SK-N-SH (cell line): ENCODE data around the gene PRRT1. TPM values are rescaled to one million over a fixed set of nuclear protein-coding genes. Genes with fewer than 3 reads are reported as not detected.

Source experiments
- CTCF ChIA-PET: fragments of 300-600, 350-600 bp; formaldehyde crosslinking; extraction: SDS; loops from one replicate; lab custom pipeline; 2021; lab: Yijun Ruan, JAX
- POLR2A ChIA-PET: fragments of 350-600 bp; sonication (Branson Sonifier 250); formaldehyde crosslinking; extraction: SDS; loops from one replicate; lab custom pipeline; 2020; ENCODE audit warnings: antibody characterized with exemption, inconsistent platforms; lab: Yijun Ruan, JAX
- DNase-seq: peaks from one replicate; pipeline ENCODE4 v3.0.0; 2012
- H2AFZ ChIP-seq: fragments of 200-600 bp; sonication (generic); 2 replicates; pipeline ENCODE4 v1.8.1; 2016; ENCODE audit warnings: antibody characterized with exemption, mild to moderate bottlenecking, low read depth
- H3F3A ChIP-seq: fragments of 200-600 bp; sonication (generic); replicated peaks from 2 replicates; pipeline ENCODE3; 2016; ENCODE audit warnings: antibody characterized with exemption, mild to moderate bottlenecking; ENCODE audit not compliant: insufficient read depth
- H3K27ac ChIP-seq, 2 experiments: fragments of 200-500 bp in 1 of 2; fragments of 200-600 bp in 1 of 2; sonication (Bioruptor generic) in 1 of 2; sonication (generic), shearing (Covaris generic) in 1 of 2; 2 replicates each; pipeline versions ENCODE4 v1.5.1 to v1.6.1; 2014 to 2016; ENCODE audit warnings: low read depth in 2 of 2, inconsistent platforms in 1 of 2, low read length in 1 of 2, mild to moderate bottlenecking in 1 of 2, mixed read lengths in 1 of 2
- H3K27me3 ChIP-seq: fragments of 200-600 bp; sonication (generic), shearing (Covaris generic); 2 replicates; pipeline ENCODE4 v1.6.1; 2016; ENCODE audit warnings: mixed run types; ENCODE audit not compliant: insufficient read depth
- H3K36me3 ChIP-seq, 2 experiments: fragments of 200-500 bp in 1 of 2; fragments of 200-600 bp in 1 of 2; sonication (Bioruptor generic) in 1 of 2; sonication (generic) in 1 of 2; replicated peaks in 1 of 2; 2 replicates each; pipeline versions ENCODE3 to v1.5.1; 2014 to 2016; ENCODE audit warnings: low read length in 1 of 2, mild to moderate bottlenecking in 1 of 2; ENCODE audit not compliant: insufficient read depth in 2 of 2, control insufficient read depth in 1 of 2
- H3K4me1 ChIP-seq, 2 experiments: fragments of 200-500 bp in 1 of 2; fragments of 200-600 bp in 1 of 2; sonication (Bioruptor generic) in 1 of 2; sonication (generic), shearing (Covaris generic) in 1 of 2; 2 replicates each; pipeline versions ENCODE4 v1.5.1 to v1.6.1; 2014 to 2016; ENCODE audit warnings: low read depth in 1 of 2, low read length in 1 of 2, mixed run types in 1 of 2; ENCODE audit not compliant: insufficient read depth in 2 of 2, control insufficient read depth in 1 of 2
- H3K4me2 ChIP-seq: fragments of 200-600 bp; sonication (generic), shearing (Covaris generic); 2 replicates; pipeline ENCODE4 v1.6.1; 2017; ENCODE audit warnings: mixed run types
- H3K4me3 ChIP-seq, 2 experiments: fragments of 200-500 bp in 1 of 2; fragments of 200-600 bp in 1 of 2; sonication (Bioruptor generic) in 1 of 2; sonication (generic), shearing (Covaris generic) in 1 of 2; 2 replicates each; pipeline versions ENCODE4 v1.5.1 to v1.8.1; 2014 to 2016; ENCODE audit warnings: low read depth in 2 of 2, inconsistent platforms in 1 of 2, low read length in 1 of 2, mild to moderate bottlenecking in 1 of 2, mixed read lengths in 1 of 2, moderate library complexity in 1 of 2
- H3K79me2 ChIP-seq: fragments of 200-600 bp; sonication (generic); 2 replicates; pipeline ENCODE4 v1.8.1; 2017; ENCODE audit warnings: mild to moderate bottlenecking; ENCODE audit not compliant: insufficient read depth
- H3K9ac ChIP-seq: fragments of 200-600 bp; sonication (generic); 2 replicates; pipeline ENCODE4 v1.6.1; 2017; ENCODE audit warnings: mixed run types
- H3K9me2 ChIP-seq: fragments of 200-600 bp; sonication (generic); 2 replicates; pipeline ENCODE4 v1.6.1; 2017; ENCODE audit warnings: mixed run types
- H3K9me3 ChIP-seq: fragments of 200-600 bp; sonication (generic); 2 replicates; pipeline ENCODE4 v1.6.1; 2017; ENCODE audit warnings: mixed run types, mild to moderate bottlenecking, moderate library complexity
- H4K20me1 ChIP-seq: fragments of 200-600 bp; sonication (generic); 2 replicates; pipeline ENCODE4 v1.6.1; 2017; ENCODE audit warnings: mild to moderate bottlenecking, mixed run types; ENCODE audit not compliant: insufficient read depth
- CTCF ChIP-seq: fragments of 200-600 bp; sonication (generic); IDR thresholded peaks from 2 replicates; pipeline ENCODE4 v1.6.1; 2017; ENCODE audit warnings: antibody characterized with exemption, mild to moderate bottlenecking, moderate library complexity
- EP300 ChIP-seq, 2 experiments: IDR thresholded peaks; 2 replicates each; pipeline versions ENCODE4 v1.4.0 to v1.6.1; 2012; ENCODE audit warnings: borderline replicate concordance in 1 of 2, low read depth in 1 of 2, low read length in 1 of 2
- EZH2phosphoT487 ChIP-seq: fragments of 200-600 bp; sonication (generic); IDR thresholded peaks from 2 replicates; pipeline ENCODE4 v1.6.1; 2017; ENCODE audit warnings: low read depth, mixed run types, mild to moderate bottlenecking, antibody characterized with exemption, moderate library complexity, borderline replicate concordance
- FOXM1 ChIP-seq: IDR thresholded peaks from 2 replicates; pipeline ENCODE4 v1.4.0; 2012; ENCODE audit warnings: low read depth, mild to moderate bottlenecking
- GABPA ChIP-seq: IDR thresholded peaks from 2 replicates; pipeline ENCODE4 v1.4.0; 2012; ENCODE audit warnings: low read depth, mild to moderate bottlenecking
- GATA2 ChIP-seq: sonication (generic); formaldehyde crosslinking; IDR thresholded peaks from 2 replicates; pipeline ENCODE4 v1.5.0; 2020; ENCODE audit warnings: mild to moderate bottlenecking, missing genetic modification reagents
- JUND ChIP-seq: IDR thresholded peaks from 2 replicates; pipeline ENCODE4 v1.4.0; 2012
- MEF2A ChIP-seq: IDR thresholded peaks from 2 replicates; pipeline ENCODE4 v1.4.0; 2012; ENCODE audit warnings: low read depth, borderline replicate concordance
- MXI1 ChIP-seq: IDR thresholded peaks from 2 replicates; pipeline ENCODE4 v1.6.1; 2012; ENCODE audit warnings: mild to moderate bottlenecking, low read depth, low read length, improper control_type of control experiment
- NFIC ChIP-seq: IDR thresholded peaks from 2 replicates; pipeline ENCODE4 v1.4.0; 2012; ENCODE audit warnings: borderline replicate concordance
- NRF1 ChIP-seq: IDR thresholded peaks from 2 replicates; pipeline ENCODE4 v1.6.1; 2012; ENCODE audit warnings: low read depth, mild to moderate bottlenecking, low read length
- PBX3 ChIP-seq: IDR thresholded peaks from 2 replicates; pipeline ENCODE4; 2012
- RCOR1 ChIP-seq: fragments of 150-350 bp; IDR thresholded peaks from 2 replicates; pipeline ENCODE4 v1.6.1; 2017; ENCODE audit warnings: antibody characterized with exemption, low read length
- RXRA ChIP-seq: IDR thresholded peaks from 2 replicates; pipeline ENCODE4 v1.4.0; 2012; ENCODE audit warnings: low read depth, mild to moderate bottlenecking, borderline replicate concordance
- SMC3 ChIP-seq: IDR thresholded peaks from 2 replicates; pipeline ENCODE4 v1.6.1; 2012; ENCODE audit warnings: low read depth, low read length, improper control_type of control experiment
- TEAD4 ChIP-seq: IDR thresholded peaks from 2 replicates; pipeline ENCODE4 v1.4.0; 2012; ENCODE audit warnings: mild to moderate bottlenecking, borderline replicate concordance; ENCODE audit not compliant: insufficient read depth
- USF1 ChIP-seq: IDR thresholded peaks from 2 replicates; pipeline ENCODE4 v1.4.0; 2012; ENCODE audit warnings: low read depth, borderline replicate concordance
- USF2 ChIP-seq: fragments of 150-350 bp; IDR thresholded peaks from 2 replicates; pipeline ENCODE4 v1.6.1; 2017; ENCODE audit warnings: antibody characterized with exemption, low read length, low read depth, borderline replicate concordance
- YY1 ChIP-seq: IDR thresholded peaks from 2 replicates; pipeline ENCODE4 v1.4.0; 2012; ENCODE audit warnings: low read depth, mild to moderate bottlenecking
- ZBTB33 ChIP-seq: IDR thresholded peaks from 2 replicates; pipeline ENCODE4 v1.4.0; 2012; ENCODE audit warnings: low read depth, borderline replicate concordance
- WGBS: methylation state at CpG from one replicate; pipeline ENCODE4 v1.1.6; 2017; ENCODE audit warnings: low lambda C conversion rate; 5-methylcytosine and 5-hydroxymethylcytosine counted together
- polyA plus RNA-seq, 3 experiments: library from polyadenylated mRNA; depleted of rRNA; stranded (reverse); fragments of >200 nt; gene quantifications; 2 replicates each; pipeline ENCODE4 v1.2.3, GENCODE V29; 2012

The PRRT1 gene
- polyA plus RNA-seq, 1 of the 3 experiments (the other 2 are of a cell fraction), result 1.5 TPM

GRCh38 chr6:32112431-32112980 lies 39.2 kb downstream of the PRRT1 start:
- CTCF ChIA-PET, result no interaction called here
- H3K4me1 ChIP-seq, result peaks cover 3 to 15% of the 10 kb centered on the region in 2 experiments; a peak in 3 of 4 replicates
- no peak overlapping the region for H3K9ac ChIP-seq
- no peaks in the 10 kb centered on the region for H3K9me2 ChIP-seq
- TF ChIP-seq RCOR1, result no peak
- no peak for TF ChIP-seq RXRA
- TF ChIP-seq JUND, result no peak
- TF ChIP-seq YY1, result no peak
- no peak for TF ChIP-seq GATA2 (CRISPR knock-in tag)
- no peak for TF ChIP-seq ZBTB33
- TF ChIP-seq USF1, result no peak
- no peak for TF ChIP-seq EZH2phosphoT487
- no peak for TF ChIP-seq GABPA
- no peak for TF ChIP-seq SMC3
- no peak for TF ChIP-seq USF2
- no peak for TF ChIP-seq CTCF
- TF ChIP-seq NFIC, result no peak
- TF ChIP-seq EP300 (IDR thresholded peaks at IDR 0.05; ENCODE audit: borderline replicate concordance in 1 of 2, low read depth in 1 of 2, low read length in 1 of 2), result no peak
- no peak for TF ChIP-seq FOXM1
- no peak for TF ChIP-seq TEAD4
- no peak for TF ChIP-seq PBX3
- no peak for TF ChIP-seq MEF2A
- TF ChIP-seq NRF1, result no peak
- no peak for TF ChIP-seq MXI1
- TF ChIP-seq, all 33 proteins: peak for 0
- 92% methylated on average over 9 of the region's 9 CpGs for WGBS
- no peak for DNase-seq
- Histone ChIP-seq H2AFZ (no peak overlapping the region), H3K27ac (no peak overlapping the region), H3K4me2 (no peak overlapping the region), H3K36me3 (peaks cover 0 to 8% of the 10 kb centered on the region in 2 experiments), H3K79me2 (no peaks in the 10 kb centered on the region), H3K27me3 (no peaks in the 10 kb centered on the region; the same call in 1 of the 2 replicates), H3K9me3 (no peaks in the 10 kb centered on the region), H3K4me3 (no peak overlapping the region), H4K20me1 (no peaks in the 10 kb centered on the region), H3F3A (peaks cover 31% of the 10 kb centered on the region)
- POLR2A ChIA-PET, result no interaction called here
